ENCODE measurements around the gene SPINT2.
"Not testable (repeated sequence)": the region's sequence is repeated elsewhere in the genome, so short reads cannot be mapped to it uniquely, and the experiment has no call there.

Gene SPINT2, protein sequence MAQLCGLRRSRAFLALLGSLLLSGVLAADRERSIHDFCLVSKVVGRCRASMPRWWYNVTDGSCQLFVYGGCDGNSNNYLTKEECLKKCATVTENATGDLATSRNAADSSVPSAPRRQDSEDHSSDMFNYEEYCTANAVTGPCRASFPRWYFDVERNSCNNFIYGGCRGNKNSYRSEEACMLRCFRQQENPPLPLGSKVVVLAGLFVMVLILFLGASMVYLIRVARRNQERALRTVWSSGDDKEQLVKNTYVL

DNA sequence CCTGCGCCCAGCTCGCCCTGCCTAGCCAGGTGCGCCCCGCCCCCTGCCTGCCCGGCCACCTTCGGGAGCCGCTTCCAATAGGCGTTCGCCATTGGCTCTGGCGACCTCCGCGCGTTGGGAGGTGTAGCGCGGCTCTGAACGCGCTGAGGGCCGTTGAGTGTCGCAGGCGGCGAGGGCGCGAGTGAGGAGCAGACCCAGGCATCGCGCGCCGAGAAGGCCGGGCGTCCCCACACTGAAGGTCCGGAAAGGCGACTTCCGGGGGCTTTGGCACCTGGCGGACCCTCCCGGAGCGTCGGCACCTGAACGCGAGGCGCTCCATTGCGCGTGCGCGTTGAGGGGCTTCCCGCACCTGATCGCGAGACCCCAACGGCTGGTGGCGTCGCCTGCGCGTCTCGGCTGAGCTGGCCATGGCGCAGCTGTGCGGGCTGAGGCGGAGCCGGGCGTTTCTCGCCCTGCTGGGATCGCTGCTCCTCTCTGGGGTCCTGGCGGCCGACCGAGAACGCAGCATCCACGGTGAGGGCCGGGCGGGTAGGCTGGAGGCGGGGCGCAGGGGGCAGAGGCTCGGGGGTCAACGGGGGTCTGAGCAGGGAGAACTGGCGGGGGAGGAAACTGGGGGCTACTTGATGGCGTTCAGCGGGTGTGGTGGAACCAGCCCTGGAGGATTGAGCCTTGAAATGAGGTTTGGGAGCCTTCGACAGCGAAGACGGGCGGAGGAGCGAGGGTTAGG lies at the start of gene SPINT2:
Gene SPINT2 (plus strand): TSS at position 88 of the 727 bp plus-strand sequence. CDS start 320 bp downstream, at position 408.
- peak; percentile 71 for DNase-seq

DNA sequence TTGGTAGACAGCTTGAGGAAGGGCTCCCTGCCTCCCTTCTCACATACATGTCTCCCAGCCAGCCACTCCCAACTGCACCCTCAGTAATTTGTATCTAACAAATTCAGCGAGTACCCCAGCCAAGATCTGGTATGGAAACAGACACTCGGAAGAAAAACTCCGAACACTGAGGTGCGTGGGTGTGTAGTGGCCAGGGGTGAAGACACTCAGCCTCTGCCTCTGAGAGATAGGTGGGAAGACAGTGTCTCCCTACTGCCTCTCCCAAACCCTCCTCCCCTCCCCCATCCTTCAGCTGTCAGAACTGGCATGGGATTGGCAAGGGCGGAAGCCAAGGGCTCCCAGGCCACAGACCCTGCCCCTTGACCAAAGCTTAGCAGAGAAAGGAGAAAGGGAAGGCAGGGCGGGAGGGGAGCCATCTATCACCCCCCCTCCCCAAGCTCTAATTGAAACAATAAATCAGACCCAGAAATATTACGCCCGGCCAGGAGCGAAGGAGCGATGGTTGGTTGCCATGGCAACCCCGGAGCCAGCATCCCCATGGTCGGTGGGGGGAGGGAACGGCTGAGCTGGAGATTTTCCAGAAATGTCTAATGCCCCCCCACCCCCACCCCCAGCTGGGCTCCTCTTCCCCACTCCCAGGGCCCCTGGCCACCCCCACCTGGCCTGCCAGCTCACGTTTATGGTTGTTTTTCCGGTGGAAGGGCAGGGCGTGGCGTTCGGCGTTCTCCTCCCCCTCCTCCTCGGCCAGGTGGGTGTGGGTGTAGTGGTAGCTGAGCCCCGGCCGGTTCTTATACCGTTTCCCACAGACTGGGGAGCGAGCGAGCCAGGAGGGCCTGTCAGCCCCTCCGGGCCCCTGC lies 47.4 kb upstream of the SPINT2 start:
- DNase-seq: no peak

DNA sequence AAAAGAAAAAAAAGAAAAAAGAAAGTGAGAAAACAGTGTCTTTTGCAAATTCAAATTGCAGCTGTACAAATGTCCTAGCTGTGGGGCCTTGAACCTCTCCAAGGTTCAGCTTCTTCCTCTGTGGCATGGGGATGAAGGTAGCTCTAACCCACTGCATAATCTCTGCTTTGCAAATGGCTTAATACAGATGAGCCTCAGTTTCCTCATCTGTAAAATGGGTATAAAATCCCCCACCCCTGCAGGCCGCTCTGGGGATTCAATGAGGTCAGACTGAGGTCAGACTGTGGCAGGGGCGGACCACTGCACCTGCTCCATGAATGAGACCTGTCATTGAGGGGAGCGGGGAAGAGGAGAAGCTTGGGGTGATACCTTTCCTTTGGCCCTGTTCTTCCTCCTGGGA lies 46.2 kb upstream of the SPINT2 start:
- DNase-seq: no peak

DNA sequence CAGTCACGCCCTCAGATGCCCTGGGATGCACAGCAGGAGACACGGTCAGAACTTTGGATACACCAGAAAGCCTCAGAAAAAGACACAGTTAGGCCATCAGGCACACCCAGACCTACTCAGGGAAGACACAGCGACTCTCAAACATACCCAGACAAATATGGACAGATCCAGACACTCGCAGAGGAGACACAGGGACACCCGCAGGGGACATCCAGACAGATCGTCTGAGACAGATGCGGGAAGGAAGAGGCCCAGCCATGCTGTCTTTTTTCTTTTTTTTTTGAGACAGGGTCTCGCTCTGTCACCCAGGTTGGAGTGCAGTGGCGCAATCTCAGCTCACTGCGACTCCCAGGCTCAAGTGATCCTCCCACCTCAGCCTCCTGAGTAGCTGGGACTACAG lies 45.2 kb upstream of the SPINT2 start:
- no peak for DNase-seq

DNA sequence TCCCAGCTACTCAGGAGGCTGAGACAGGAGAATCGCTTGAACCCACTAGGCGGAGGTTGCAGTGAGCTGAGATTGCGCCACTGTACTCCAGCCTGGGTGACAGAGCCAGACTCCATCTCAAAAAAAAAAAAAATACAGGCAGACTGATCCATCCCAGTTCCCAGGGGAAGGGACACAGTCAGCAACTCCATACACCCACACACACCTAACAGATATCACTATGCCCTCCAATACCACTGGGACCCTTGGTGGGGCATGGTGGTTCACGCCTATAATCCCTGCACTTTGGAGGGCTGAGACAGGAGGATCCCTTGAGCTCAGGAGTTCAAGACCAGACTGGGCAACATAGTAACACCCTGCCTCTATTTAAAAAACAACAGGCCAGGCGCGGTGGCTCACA lies 43.0 kb upstream of the SPINT2 start:
- DNase-seq: no peak

DNA sequence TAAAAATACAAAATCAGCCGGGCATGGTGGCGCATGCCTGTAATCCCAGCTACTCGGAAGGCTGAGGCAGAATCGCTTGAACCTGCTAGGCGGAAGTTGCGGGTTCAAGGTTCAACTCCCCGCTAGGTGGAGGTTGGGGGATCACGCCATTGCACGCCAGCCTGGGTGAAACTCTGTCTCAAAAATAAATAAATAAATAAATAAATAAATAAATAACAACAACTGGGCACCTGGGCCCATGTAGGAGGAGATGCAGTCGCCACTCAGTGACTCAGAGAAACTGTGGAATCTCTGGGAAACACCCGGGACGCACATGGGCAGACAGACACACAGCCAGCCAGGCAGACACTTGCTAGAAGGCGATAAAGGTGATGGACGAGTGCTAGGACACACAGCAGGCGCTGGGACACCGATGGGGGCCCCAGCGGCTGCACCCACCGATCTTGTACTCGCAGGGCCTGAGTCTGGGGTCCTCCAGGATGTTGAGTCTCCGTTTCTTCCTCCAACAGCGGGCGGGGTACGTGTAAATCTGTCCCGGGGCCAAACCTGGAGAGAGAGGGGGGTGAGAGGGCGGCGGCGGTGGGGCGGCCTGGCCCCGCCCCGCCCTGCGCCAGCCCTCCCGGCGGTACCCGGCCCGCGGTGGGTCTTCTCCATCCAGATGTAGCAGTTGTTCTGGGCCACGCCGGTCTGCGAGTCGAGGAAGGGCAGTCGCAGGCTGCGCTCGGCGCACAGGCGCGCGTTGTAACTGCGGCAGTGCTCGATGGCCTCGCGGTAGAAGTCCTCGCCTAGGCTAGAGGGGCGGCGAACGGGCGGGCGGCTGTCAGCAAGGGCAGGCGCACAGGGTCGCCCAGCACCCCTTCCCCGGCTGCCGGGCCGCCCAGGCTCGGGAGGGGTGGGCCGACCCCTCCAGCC lies 42.2 kb upstream of the SPINT2 start:
- DNase-seq: no peak

DNA sequence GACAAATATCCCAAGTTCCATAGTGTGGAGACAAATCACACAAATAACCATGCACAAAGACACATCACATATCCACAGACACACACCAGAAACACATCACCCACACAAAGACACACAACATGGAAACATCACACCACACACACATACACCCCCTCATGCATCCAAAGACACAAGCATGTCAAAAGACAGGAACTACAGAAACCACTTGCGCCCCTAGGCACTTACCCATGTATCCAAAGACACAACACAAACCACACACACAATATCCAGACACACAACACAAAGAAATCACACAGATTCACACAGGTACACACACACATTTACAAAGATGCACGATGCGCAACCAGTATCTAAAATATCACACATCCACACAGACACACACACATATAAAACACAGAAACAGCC lies 41.3 kb upstream of the SPINT2 start:
- DNase-seq: no peak

DNA sequence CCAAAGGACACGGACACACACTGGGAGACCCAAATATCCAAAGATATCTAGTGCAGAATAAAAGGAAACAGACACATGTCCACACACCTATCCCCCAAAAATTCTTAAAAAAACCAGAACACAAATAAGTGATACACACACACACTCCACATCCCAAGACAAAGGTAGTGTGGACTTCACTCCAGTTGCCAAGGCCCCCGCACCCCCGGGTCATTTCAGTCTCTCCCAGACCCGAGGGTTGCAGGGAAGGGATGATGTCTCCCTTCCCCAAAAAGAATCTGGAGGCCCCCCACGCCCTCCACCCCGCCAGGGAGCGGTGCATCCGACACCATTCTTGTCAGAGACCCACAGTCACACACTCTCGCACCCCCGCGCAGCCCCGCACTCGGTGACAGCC lies 40.8 kb upstream of the SPINT2 start:
- no peak for DNase-seq

DNA sequence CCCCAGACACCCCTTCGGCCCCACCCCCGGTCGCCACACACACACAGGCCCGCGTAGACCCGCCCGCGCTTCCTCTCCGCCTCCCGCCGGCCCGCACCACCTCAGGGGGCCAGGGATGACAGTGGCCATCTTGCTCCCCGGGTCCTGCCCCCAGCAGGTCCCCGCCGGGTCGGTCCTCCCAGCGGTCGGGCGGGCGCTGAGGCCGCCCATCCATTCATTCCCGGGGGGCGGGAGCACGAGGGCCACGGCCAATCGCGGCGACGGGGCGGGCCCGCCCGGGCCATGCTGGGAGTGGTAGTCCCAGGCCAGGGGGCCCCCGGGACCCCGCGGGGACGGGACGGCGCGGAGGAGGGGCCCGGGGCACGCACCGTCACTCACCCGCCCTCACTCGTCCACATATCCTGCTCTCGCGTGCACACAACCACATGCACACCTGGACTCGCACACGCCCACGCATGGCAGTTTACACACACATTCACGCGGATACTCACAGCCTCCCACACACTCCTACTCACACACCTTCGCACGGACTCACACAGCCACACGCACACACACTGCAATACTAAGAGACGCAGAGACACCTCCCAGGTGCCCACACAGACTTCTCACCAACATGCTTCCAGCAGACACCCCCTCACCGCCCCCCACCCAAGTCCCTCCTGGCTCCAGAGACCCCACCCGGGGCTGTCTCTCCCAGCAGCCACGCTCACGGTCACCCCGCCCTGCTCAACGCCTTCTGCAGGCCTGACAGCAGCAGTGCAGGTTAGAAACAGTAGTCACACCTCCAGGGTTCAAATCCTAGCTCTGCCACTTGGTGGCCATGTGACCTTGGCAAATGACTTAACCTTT lies 40.1 kb upstream of the SPINT2 start, which contains the start of gene DPF1:
Gene DPF1 (minus strand): TSS at position 209 of the 849 bp plus-strand sequence. CDS start 80 bp downstream, at position 129.
- peak; percentile 63 for DNase-seq

DNA sequence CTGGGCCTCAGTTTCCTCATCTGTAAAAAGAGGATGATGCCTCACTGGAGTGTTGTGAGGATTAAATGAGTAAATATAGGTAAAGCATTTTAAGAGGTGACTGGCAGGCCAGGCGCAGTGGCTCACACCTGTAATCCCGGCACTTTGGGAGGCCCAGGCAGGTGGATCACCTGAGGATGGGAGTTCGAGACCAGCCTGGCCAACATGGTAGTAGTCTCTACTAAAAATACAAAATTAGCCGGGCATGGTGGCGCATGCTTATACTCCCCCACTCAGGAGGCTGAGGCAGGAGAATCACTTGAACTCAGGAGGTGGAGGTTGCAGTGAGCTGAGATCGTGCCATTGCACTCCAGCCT lies 39.5 kb upstream of the SPINT2 start:
- not testable (repeated sequence) for DNase-seq

DNA sequence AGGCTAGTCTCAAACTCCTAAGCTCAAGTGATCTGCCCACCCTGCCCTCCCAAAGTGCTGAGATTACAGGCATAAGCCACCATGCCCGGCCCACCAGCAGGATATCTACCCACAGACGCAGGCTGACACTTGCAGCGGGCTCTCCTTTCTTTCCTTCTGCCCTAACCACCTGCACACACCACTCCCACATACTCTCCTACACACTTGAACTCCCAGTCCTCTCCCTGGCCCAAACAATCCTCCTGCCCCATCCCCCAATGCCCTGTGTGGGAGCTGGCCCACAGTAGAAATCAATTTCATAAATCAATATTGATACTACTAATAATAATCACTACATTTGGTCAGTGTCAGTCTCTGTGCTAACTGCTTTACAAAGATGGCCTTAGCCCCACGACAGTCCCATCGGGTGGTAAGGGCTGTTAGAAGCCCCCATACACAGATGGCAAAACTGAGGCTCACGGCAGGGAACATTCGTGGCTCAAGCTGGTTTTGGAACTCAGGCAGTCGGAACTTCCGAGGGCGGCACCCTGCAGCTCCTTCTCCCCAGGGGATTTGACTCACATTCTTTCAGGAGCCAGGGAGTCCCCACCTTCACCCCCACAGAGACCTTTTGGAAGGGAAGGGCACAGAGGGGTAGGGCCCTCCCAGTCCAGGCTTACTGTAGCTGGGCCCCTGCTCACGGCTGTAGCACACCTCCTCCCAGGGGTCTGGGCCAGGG lies 36.9 kb upstream of the SPINT2 start:
- DNase-seq: no peak

DNA sequence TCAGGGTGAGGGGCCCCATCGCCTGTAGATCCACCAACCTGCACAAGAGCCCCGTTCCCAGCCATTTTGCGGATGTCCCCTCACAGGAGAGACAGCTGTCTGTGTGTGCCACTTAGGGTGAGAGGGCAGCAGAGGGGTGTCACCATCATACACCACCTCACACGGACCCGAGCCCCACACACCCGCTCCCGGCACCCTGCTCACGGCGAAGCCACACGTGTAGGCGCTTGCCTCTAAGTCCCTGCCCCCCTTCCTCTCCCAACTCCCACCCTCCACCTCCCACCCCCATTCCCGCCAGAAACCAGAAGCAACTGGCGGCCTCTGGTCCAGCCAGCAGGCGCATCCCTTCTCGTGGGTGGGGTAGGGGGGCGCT lies 36.4 kb upstream of the SPINT2 start:
- DNase-seq: no peak

DNA sequence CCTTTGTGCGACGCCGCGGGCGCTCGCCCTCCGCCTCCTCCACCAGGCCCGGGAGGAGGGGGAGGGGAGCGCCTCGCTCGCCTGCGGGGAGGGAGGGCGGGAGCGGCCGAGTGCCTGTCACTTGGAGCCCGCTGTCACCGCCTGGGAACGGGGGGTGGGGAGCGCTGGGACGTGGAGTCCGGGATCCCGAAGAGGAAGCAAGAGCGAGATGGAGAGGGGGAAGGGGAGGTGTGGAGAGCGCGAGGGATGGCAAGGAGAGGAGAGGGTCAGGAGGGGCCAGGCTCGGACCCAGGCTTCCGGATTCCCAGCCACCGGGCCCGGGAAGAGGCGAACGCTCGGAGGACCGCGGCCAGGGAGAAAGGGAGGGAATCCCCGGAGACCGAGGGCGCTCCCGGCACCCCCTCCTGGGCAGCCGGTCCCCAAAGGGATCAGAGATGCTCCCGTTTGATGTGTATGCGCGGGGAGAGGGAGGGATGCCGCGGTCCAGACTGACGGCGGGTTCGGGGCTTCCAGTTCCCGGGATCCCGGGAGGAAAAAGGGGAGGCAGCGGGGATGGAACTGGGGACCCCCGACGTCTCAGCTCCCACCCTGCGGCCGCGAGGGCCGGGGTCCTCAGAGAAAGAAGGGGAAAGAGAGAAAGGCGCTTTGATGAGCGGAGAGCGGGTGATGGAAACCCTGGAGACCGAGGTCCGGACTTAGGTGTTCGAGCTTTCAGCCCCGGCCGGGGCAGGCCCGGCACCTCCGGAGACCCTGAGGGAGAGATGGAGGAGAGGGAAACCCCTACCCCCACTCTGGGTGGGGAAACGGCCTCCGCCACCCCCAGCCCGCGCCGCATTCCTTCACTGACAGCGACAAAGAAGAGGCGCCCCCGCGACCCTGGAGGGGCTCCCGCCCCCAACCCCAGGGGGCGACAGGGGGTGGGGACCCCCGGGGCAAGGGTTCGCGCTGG lies 35.6 kb upstream of the SPINT2 start:
- DNase-seq: no peak

DNA sequence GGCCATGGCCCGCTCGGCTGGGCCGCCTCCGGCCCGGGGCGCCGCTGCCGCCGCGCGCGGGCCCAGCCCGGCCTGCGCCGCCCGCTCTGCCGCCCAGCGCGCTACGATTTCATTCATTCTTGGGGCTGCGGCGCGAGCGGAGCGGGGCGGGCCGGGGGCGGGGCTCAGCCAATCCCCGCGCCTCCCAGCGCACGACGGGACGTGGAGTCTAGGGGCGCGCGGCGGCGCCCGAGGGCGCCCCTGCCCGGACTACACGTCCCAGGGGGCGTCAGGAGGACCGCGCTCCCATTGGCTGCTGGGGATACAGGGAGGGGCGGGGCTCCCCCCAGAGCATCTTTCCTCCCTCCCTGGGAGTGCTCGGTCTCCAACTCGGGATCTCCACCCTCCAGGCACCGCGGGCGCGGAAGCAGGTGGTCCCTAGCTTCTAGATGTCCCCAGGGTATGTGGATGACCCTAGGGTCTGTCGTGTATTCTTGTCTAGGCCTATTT lies 34.7 kb upstream of the SPINT2 start:
- DNase-seq: no peak

DNA sequence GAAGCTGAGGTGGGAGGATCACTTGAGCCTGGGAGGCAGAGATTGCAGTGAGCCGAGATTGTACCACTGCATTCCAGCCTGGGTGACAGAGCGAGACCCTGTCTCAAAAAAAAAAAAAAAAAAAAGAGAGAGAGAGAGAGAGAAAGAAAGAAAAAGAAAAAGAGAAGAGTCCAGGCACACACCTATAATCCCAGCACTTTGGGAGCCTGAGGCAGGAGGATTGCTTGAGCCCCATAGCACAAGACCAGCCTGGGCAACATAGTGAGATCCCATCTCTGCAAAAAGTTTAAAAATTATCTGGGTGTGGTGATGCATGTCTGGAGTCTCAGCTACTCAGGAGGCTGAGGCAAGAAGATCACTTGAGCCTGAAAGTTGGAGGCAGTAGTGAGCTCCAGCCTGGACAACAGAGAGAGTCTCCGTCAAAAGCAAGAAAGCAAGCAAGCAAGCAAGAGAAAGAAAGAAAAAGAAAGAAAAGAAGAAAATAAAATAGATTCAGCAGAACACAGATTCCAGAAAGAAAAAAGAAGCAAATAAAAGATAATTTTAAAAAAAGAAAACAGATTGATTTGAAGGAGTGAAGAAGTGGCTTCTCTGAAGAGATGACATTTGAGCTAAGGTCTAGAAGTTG lies 33.8 kb upstream of the SPINT2 start:
- DNase-seq: not testable (repeated sequence)

DNA sequence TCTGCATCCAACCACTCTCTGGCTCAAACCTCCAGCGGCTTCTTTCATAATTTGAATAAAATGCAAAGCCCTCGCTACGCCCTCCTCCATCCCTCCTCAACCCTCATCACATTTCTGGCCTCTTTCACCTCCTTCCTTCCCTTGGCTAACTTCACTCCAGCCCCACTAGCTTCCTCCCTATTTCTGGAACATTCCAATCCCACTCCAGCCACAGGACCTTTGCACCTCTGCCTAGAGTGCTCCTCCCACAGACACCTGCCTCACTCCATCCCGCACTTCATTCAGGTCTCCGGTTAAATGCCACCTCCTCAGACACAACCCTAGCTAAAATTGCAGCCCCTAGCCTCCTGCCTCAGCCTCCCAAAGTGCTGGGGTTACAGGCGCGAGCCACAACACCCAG lies 32.5 kb upstream of the SPINT2 start:
- DNase-seq: no peak

DNA sequence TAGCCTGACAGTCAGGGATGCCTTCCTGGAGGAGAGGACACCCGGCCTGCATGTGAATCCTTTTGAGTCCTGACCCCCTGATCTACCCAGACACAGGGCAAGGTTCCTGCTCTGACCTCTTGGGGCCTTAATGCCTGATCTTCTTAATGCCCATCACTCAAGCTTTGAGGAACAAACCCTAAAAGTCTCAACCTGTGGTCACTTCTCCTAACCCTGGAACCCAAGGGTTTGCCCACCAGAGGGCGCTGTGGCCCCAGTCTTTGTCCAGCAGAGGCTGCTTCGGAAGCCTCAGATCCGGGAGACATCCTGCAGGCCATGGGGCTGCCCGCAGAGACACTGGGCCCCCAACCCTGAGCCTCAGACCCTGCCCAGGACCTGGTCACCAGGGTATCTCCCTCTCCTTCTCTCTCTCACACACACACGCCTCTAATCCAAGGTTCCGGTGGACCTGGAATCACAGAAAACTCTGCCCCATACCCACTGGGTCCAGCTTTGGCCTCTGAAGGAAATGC lies 30.6 kb upstream of the SPINT2 start:
- DNase-seq: peak; percentile 58

DNA sequence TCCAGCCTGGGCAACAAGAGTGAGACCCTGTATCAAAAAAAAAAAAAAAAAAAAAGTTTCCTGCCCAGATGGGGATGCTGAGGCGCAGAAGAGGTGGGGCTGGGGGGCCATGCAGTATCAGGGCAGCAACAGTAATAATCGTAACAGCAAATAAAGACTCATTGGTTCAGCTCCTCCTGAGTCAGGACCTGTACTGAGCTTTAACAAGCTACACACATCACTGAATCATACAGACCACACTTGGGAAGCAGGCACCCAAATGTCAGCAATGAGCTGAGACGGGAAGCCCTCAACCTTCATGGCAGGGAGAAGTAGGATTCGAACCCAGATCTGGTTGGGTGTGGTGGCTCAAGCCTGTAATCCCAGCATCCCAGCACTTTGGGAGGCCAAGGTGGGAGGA lies 29.8 kb upstream of the SPINT2 start:
- DNase-seq: no peak

DNA sequence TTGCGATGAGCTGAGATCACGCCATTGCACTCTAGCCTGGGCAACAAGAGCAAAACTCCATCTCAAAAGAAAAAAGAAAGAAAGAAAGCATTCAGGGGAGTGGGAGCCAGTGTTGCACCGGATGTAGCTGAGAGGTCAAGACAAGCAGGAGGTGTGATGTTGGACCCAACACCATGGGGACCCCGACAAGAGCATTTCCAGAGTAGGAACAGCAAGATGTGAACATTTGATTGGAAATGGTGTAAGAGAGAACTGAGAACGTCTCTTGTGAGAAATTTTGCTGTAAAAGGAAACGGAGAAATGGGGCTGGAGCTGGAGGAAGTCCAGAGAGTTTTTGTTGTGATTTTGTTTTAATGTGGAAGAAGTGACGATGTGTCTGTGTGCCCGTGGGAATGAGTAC lies 24.6 kb upstream of the SPINT2 start:
- DNase-seq: no peak
